Lung (tissue), 12 donors: Measurements from ENCODE around the gene GLUL. TPM values are rescaled to one million over a fixed set of nuclear protein-coding genes. Genes with fewer than 3 reads are reported as not detected.

Experiments
- ATAC-seq: fragments of 200-7000 bp; cut with Tn5 transposase; one replicate; pipeline ENCODE4 v1.9.1; 2020; ENCODE audit warnings: moderate number of reproducible peaks; ENCODE audit not compliant: insufficient read depth, low FRiP score
- DNase-seq, 3 donors: peaks; one replicate each; pipeline ENCODE4 v3.0.0-alpha.2; 2013 to 2017
- H3K27ac ChIP-seq, 2 donors: one replicate each; pipeline ENCODE4 v1.5.1; 2013; ENCODE audit warnings: mild to moderate bottlenecking in 2 of 2, moderate library complexity in 2 of 2, control low read depth in 1 of 2, inconsistent platforms in 1 of 2, low read depth in 1 of 2, low read length in 1 of 2
- H3K27me3 ChIP-seq, 3 donors: one replicate each; pipeline ENCODE4 v1.5.1; 2013; ENCODE audit warnings: low read length in 2 of 3; ENCODE audit not compliant: control insufficient read depth in 3 of 3, insufficient read depth in 3 of 3
- H3K36me3 ChIP-seq, 4 donors: one replicate each; pipeline ENCODE4 v1.5.1; 2013; ENCODE audit warnings: low read length in 4 of 4, mild to moderate bottlenecking in 1 of 4, moderate library complexity in 1 of 4; ENCODE audit not compliant: control insufficient read depth in 4 of 4, insufficient read depth in 4 of 4
- H3K4me1 ChIP-seq, 5 donors: one replicate each; pipeline ENCODE4 v1.5.1; 2013; ENCODE audit warnings: low read length in 5 of 5, mild to moderate bottlenecking in 2 of 5, moderate library complexity in 1 of 5; ENCODE audit not compliant: control insufficient read depth in 5 of 5, insufficient read depth in 5 of 5
- H3K4me3 ChIP-seq: one replicate; pipeline ENCODE4 v1.5.1; 2013; ENCODE audit warnings: mild to moderate bottlenecking, control low read depth, moderate library complexity
- H3K9ac ChIP-seq, 2 donors: one replicate each; pipeline ENCODE4 v1.5.1; 2013; ENCODE audit warnings: low read length in 2 of 2, control low read depth in 1 of 2; ENCODE audit not compliant: insufficient read depth in 1 of 2
- H3K9me3 ChIP-seq, 4 donors: one replicate each; pipeline ENCODE4 v1.5.1; 2013; ENCODE audit warnings: low read length in 3 of 4, mild to moderate bottlenecking in 1 of 4, moderate library complexity in 1 of 4; ENCODE audit not compliant: control insufficient read depth in 4 of 4, insufficient read depth in 3 of 4
- WGBS, 2 donors: extraction: QIAGEN DNeasy Blood & Tissue Kit; methylation state at CpG; one replicate each; pipeline ENCODE4 v1.1.7; 2013; 5-methylcytosine and 5-hydroxymethylcytosine counted together
- polyA plus RNA-seq, 2 donors: library from polyadenylated mRNA; stranded (reverse); fragments of 200-250 nt; gene quantifications; one replicate each; pipeline ENCODE4 v1.2.1, GENCODE V29; 2013
- total RNA-seq, 2 donors: library from RNA; depleted of rRNA in 1 of 2; stranded (reverse); fragments of >200 nt in 1 of 2; gene quantifications; one replicate each; pipeline ENCODE4 v1.2.1, GENCODE V29; 2014 to 2021
- TF ChIP-seq, protein P1 (sequence below): IDR thresholded peaks from 2 replicates; pipeline ENCODE4 v1.5.1; 2012; ENCODE audit warnings: mild to moderate bottlenecking; ENCODE audit errors: control extremely low read depth, extremely low read depth
- donor health status: control.
- donor health status: control.
- donor health status: Bipolar disorder and iron deficiency.
- donor health status: healthy.
- donor health status: DM: yes; HTN: yes; CAD: no.

The GLUL gene
- total and polyA plus RNA-seq, 4 donors = 209 to 2,889 (median 1,186) TPM

DNA sequence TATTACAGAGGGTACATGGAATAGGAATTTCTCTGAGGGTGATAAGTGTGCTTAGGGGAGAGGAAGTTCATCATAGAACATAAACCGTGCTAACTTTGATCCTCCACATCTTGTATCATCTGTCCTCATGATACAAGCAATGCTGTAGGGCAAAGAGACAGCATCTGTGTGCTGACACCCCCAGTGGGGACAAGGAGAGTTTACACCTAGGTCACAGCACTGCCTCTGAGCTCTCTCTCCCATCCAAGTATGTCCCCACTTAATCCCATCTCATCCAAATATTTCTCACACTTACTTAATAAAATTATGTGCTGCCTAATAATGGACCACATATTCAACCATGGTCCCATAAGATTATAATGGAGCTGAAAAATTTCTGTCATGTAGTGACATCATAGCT is 13.2 kb upstream of the GLUL start:
- Histone ChIP-seq H3K27me3 (no peaks in the 10 kb centered on the region), H3K36me3 (no peaks in the 10 kb centered on the region), H3K9ac (no peak overlapping the region), H3K9me3 (peaks cover 0 to 3% (median 0%) of the 10 kb centered on the region in 4 donors), H3K4me1 (peaks cover 0 to 10% (median 0%) of the 10 kb centered on the region in 5 donors), H3K27ac (no peak overlapping the region), H3K4me3 (no peak overlapping the region)
- TF ChIP-seq, protein P1, sequence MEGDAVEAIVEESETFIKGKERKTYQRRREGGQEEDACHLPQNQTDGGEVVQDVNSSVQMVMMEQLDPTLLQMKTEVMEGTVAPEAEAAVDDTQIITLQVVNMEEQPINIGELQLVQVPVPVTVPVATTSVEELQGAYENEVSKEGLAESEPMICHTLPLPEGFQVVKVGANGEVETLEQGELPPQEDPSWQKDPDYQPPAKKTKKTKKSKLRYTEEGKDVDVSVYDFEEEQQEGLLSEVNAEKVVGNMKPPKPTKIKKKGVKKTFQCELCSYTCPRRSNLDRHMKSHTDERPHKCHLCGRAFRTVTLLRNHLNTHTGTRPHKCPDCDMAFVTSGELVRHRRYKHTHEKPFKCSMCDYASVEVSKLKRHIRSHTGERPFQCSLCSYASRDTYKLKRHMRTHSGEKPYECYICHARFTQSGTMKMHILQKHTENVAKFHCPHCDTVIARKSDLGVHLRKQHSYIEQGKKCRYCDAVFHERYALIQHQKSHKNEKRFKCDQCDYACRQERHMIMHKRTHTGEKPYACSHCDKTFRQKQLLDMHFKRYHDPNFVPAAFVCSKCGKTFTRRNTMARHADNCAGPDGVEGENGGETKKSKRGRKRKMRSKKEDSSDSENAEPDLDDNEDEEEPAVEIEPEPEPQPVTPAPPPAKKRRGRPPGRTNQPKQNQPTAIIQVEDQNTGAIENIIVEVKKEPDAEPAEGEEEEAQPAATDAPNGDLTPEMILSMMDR = no peak
- WGBS, 2 donors = 49 to 87% methylated on average over 1 of the region's 1 CpG
- ATAC-seq (no peak), DNase-seq (no peak)

DNA sequence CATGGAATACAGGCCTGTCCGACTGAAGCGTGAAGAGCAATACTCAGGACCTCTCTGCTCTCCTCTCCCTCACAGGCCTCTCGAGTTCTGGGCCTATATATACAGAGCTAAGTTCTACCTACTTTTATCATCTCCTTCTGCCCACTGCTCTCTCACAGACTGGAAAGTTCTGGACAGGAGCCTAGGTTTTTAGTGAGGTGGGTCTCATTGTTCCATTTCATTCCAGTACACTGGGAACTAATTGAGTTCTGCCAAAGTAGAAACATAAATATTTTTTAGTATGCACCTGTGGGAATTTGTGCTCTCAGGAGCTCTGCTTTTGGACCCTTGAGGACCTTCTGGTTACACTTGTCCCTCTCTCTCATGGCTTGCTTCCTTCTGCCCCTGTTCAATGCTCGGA is 9.0 kb upstream of the GLUL start, which contains the start of gene TEDDM1:
TSS of gene TEDDM1 (minus strand) at position 101 of the 400 bp plus-strand sequence. CDS start 182 bp downstream, outside the sequence.
- no peak within 1 kb of the TSS for H3K9ac ChIP-seq
- peaks cover 0 to 1% (median 0%) of the 10 kb centered on the region in 4 donors for H3K9me3 ChIP-seq
- no peak within 1 kb of the TSS for H3K27ac ChIP-seq
- ATAC-seq = no peak
- no peaks in the 10 kb centered on the region for H3K36me3 ChIP-seq
- H3K4me1 ChIP-seq = peaks cover 0 to 23% (median 3%) of the 10 kb centered on the region in 5 donors
- no peak for DNase-seq
- 95 to 97% methylated on average over 4 of the region's 4 CpGs for WGBS, 2 donors
- no peaks in the 10 kb centered on the region for H3K27me3 ChIP-seq
- TF ChIP-seq, protein P1 = no peak
- no peak within 1 kb of the TSS for H3K4me3 ChIP-seq

DNA sequence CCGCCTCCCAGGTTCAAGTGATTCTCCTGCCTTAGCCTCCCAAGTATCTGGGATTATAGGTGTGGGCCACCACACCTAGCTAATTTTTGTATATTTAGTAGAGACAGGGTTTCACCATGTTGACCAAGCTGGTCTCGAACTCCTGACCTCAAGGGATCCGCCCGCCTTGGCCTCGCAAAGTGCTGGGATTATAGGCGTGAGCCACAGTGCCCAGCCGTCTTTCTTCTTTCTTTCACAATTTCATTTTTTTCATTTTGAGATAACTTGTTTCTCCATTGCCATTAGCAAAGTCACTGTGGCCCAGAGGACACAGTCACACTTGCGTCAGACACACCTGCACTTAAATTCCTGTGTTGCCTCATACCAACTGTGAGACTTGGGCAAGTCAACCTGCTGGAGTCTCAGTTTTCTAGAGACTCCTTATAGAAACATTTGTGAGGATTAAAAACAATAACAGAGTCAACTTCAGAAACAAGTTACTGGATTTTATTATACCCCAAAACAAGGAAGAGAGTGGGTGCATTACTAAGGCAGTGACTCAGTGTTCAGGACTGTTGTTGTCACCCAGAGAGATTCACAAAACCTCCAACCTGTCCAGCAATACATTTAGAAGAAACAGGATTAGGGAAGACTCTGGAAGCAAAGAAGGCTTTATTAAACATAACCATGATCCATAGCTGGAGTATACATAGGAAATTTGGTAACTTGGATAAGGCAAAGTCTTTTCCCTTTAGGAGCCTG is 6.2 kb upstream of the GLUL start:
- H3K4me1 ChIP-seq = peaks cover 0 to 23% (median 3%) of the 10 kb centered on the region in 5 donors
- no peak overlapping the region for H3K9ac ChIP-seq
- no peaks in the 10 kb centered on the region for H3K27me3 ChIP-seq
- no peak for ATAC-seq
- H3K9me3 ChIP-seq = no peaks in the 10 kb centered on the region
- TF ChIP-seq, protein P1 = no peak
- no peak overlapping the region for H3K4me3 ChIP-seq
- DNase-seq = peak in 2 of 3 donors; percentile 37 to 51
- H3K36me3 ChIP-seq = peaks cover 0 to 3% (median 0%) of the 10 kb centered on the region in 4 donors
- 40 to 68% methylated on average over 8 of the region's 8 CpGs for WGBS, 2 donors
- H3K27ac ChIP-seq = no peak overlapping the region
